ENCODE data around the gene ARSB. TPM values are rescaled to one million over a fixed set of nuclear protein-coding genes. Genes with fewer than 3 reads are reported as not detected.

The ARSB gene
- total and polyA plus RNA-seq, 2 donors (not counting 1 experiment from before 2014, with no cell fraction given), result 10.1 to 27.7 TPM

DNA sequence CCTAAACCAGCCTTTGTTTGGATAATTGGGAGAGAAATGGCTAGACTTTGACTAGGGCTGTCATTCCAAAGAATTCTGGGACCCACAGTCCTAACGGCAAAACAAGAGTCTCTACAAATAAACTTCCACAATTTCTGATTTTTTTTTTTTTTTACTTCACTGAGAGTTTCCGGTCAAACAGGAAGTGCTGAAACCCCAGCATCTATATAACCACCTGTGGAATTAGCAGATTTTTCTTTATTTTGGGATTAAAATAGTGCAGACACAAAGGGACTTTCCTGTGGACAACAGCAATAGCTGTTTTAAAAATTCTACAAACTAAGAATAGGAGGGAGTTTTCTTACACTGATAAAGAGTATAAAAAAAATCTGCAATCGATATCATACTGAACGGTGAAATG, 157.4 kb downstream of the ARSB start:
- Histone ChIP-seq H4K20me1 (ENCODE audit: control insufficient read depth, extremely low read depth, insufficient read depth, low read length) (no peaks in the 10 kb centered on the region), H2AFZ (ENCODE audit: low read length) (no peak overlapping the region), H3K4me2 (ENCODE audit: extremely low read depth, insufficient read depth, low read length) (no peak overlapping the region), H3K9me3 (ENCODE audit: control insufficient read depth, insufficient read depth, low read depth, low read length) (no peaks in the 10 kb centered on the region), H3K27ac (ENCODE audit: insufficient read depth, low read length) (no peak overlapping the region), H3K36me3 (ENCODE audit: control insufficient read depth, insufficient read depth, low read length) (no peaks in the 10 kb centered on the region), H3K4me1 (ENCODE audit: control insufficient read depth, extremely low read depth, insufficient read depth, low read length) (no peaks in the 10 kb centered on the region), H3K9ac (ENCODE audit: insufficient read depth, low read length) (no peak overlapping the region), H3K4me3 (replicated peaks in 1 of 4; ENCODE audit: control extremely low read depth in 1 of 4, insufficient read depth in 1 of 4, low read depth in 3 of 4, low read length in 4 of 4) (no peak overlapping the region), H3K27me3 (ENCODE audit: control insufficient read depth, insufficient read depth, low read length) (no peaks in the 10 kb centered on the region), H3K79me2 (ENCODE audit: control insufficient read depth, insufficient read depth, low read length) (no peaks in the 10 kb centered on the region)
- no peak for DNase-seq (ENCODE audit: low read depth in 2 of 2)
- no peak for TF ChIP-seq EZH2 (IDR thresholded peaks at IDR 0.05; ENCODE audit: low read length, missing control alignments)
- TF ChIP-seq, protein P1, sequence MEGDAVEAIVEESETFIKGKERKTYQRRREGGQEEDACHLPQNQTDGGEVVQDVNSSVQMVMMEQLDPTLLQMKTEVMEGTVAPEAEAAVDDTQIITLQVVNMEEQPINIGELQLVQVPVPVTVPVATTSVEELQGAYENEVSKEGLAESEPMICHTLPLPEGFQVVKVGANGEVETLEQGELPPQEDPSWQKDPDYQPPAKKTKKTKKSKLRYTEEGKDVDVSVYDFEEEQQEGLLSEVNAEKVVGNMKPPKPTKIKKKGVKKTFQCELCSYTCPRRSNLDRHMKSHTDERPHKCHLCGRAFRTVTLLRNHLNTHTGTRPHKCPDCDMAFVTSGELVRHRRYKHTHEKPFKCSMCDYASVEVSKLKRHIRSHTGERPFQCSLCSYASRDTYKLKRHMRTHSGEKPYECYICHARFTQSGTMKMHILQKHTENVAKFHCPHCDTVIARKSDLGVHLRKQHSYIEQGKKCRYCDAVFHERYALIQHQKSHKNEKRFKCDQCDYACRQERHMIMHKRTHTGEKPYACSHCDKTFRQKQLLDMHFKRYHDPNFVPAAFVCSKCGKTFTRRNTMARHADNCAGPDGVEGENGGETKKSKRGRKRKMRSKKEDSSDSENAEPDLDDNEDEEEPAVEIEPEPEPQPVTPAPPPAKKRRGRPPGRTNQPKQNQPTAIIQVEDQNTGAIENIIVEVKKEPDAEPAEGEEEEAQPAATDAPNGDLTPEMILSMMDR (conservative IDR thresholded peaks at IDR 0.05 in 1 of 2, IDR thresholded peaks at IDR 0.05 in 1 of 2; ENCODE audit: low read depth in 1 of 2, low read length in 2 of 2), result no peak

DNA sequence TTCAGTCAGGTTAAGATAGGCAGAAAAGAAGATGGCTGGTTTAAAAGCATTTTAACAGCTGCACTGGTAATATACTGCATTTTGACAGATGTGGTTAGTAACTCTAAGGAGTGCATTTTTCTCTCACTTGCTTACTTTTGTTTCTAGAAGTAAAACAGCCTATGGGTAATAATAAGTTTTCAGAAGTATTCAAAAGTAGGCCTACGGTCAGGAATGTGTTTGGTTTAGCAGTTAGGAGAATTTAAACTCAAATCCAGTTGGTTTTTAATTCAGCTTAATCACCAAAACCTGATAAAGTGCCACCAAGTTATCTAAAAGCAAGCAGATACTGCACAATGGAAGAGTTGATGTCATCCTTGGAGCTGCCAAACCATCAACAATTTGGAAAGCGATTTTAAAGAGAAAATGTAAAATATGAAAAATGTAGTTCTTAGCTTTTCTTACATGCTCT, 160.3 kb downstream of the ARSB start:
- TF ChIP-seq, protein P1 (conservative IDR thresholded peaks at IDR 0.05 in 1 of 2, IDR thresholded peaks at IDR 0.05 in 1 of 2; ENCODE audit: low read depth in 1 of 2, low read length in 2 of 2), result no peak
- no peak for TF ChIP-seq EZH2 (IDR thresholded peaks at IDR 0.05; ENCODE audit: low read length, missing control alignments)
- H2AFZ ChIP-seq (ENCODE audit: low read length), result no peak overlapping the region
- H3K4me3 ChIP-seq (replicated peaks in 1 of 4; ENCODE audit: control extremely low read depth in 1 of 4, insufficient read depth in 1 of 4, low read depth in 3 of 4, low read length in 4 of 4), result no peak overlapping the region
- H4K20me1 ChIP-seq (ENCODE audit: control insufficient read depth, extremely low read depth, insufficient read depth, low read length), result no peaks in the 10 kb centered on the region
- DNase-seq (ENCODE audit: low read depth in 2 of 2), result peak; percentile 31 to 84
- H3K4me2 ChIP-seq (ENCODE audit: extremely low read depth, insufficient read depth, low read length), result no peak overlapping the region
- H3K27ac ChIP-seq (ENCODE audit: insufficient read depth, low read length), result no peak overlapping the region
- no peaks in the 10 kb centered on the region for H3K79me2 ChIP-seq (ENCODE audit: control insufficient read depth, insufficient read depth, low read length)
- no peaks in the 10 kb centered on the region for H3K4me1 ChIP-seq (ENCODE audit: control insufficient read depth, extremely low read depth, insufficient read depth, low read length)
- H3K36me3 ChIP-seq (ENCODE audit: control insufficient read depth, insufficient read depth, low read length), result no peaks in the 10 kb centered on the region
- H3K27me3 ChIP-seq (ENCODE audit: control insufficient read depth, insufficient read depth, low read length), result no peaks in the 10 kb centered on the region
- H3K9me3 ChIP-seq (ENCODE audit: control insufficient read depth, insufficient read depth, low read depth, low read length), result no peaks in the 10 kb centered on the region
- H3K9ac ChIP-seq (ENCODE audit: insufficient read depth, low read length), result no peak overlapping the region

DNA sequence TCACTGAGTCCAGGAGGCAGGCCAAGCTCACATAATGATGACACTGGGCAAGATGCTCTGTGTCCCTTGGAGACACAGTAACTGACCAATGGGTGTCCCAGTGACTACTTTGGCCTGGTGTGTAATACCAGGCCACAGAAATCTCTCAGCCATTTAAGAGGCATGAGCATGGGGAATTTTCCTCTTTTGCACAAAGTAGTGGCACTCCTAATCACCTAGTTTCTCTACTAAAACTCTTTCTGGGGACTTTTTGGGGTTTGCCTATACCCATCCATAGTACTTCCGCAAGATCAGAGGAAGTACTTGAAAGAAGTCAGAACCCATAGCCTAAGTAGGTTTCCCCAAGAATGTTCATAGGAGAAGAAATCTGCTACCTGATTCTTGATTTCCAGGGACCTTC, 161.9 kb downstream of the ARSB start:
- Histone ChIP-seq H3K9me3 (ENCODE audit: control insufficient read depth, insufficient read depth, low read depth, low read length) (no peaks in the 10 kb centered on the region), H3K27me3 (ENCODE audit: control insufficient read depth, insufficient read depth, low read length) (no peaks in the 10 kb centered on the region), H3K4me1 (ENCODE audit: control insufficient read depth, extremely low read depth, insufficient read depth, low read length) (no peaks in the 10 kb centered on the region), H3K4me2 (ENCODE audit: extremely low read depth, insufficient read depth, low read length) (no peak overlapping the region), H3K36me3 (ENCODE audit: control insufficient read depth, insufficient read depth, low read length) (no peaks in the 10 kb centered on the region), H3K79me2 (ENCODE audit: control insufficient read depth, insufficient read depth, low read length) (no peaks in the 10 kb centered on the region), H2AFZ (ENCODE audit: low read length) (no peak overlapping the region), H3K27ac (ENCODE audit: insufficient read depth, low read length) (no peak overlapping the region), H4K20me1 (ENCODE audit: control insufficient read depth, extremely low read depth, insufficient read depth, low read length) (no peaks in the 10 kb centered on the region), H3K9ac (ENCODE audit: insufficient read depth, low read length) (no peak overlapping the region), H3K4me3 (replicated peaks in 1 of 4; ENCODE audit: control extremely low read depth in 1 of 4, insufficient read depth in 1 of 4, low read depth in 3 of 4, low read length in 4 of 4) (no peak overlapping the region)
- TF ChIP-seq EZH2 (IDR thresholded peaks at IDR 0.05; ENCODE audit: low read length, missing control alignments), result no peak
- TF ChIP-seq, protein P1 (conservative IDR thresholded peaks at IDR 0.05 in 1 of 2, IDR thresholded peaks at IDR 0.05 in 1 of 2; ENCODE audit: low read depth in 1 of 2, low read length in 2 of 2), result no peak
- no peak for DNase-seq (ENCODE audit: low read depth in 2 of 2)
